ENCODE measurements around the gene HEATR1.

The HEATR1 gene

DNA sequence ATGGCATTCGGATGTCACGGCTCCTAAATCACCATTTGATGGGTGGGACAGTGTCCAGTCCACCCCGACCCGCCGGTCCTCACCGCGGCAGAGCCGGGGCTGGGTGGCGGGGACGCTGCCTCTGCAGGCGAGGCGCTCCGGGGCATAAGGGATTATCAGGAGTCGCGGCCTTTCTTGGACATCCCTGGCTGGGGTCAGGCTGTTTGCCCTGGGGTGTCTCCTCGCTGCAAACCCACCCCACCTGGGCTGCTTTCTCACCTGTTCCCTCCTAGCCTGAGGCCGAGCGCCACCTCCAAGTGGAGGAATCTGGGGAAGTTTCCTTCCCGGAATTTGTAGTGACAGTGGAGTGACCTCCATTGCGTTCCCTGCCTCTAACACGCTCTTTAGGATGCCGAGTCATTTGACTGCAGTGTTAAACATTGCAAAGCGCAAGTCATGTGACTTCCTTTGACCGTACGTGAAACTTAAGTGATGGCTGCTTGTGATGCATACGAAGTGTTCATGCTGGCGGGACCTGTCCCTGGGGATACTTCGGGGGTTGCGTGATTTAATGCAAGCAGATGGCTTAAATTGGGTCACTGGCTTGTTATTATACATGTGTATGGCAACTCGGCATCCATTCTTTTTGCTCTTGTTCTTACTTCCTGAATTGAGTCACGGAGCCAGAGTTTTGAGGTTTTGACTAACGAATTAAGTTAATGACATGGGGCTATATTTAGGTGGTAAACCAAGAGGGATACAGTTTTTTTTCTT lies 80.0 kb downstream of the HEATR1 start:
- Histone ChIP-seq H3K9me3 (ENCODE audit: control insufficient read depth, insufficient read depth, low read length) (no peaks in the 10 kb centered on the region), H3K36me3 (ENCODE audit: control insufficient read depth, low read length) (peaks cover 3% of the 10 kb centered on the region; the same call in 1 of the 2 replicates), H3K4me1 (ENCODE audit: control insufficient read depth, low read length) (peaks cover 12% of the 10 kb centered on the region), H3K27me3 (ENCODE audit: control insufficient read depth, low read length) (peaks cover 37% of the 10 kb centered on the region), H3K4me2 (ENCODE audit: low read length) (peak overlapping the region; percentile 91), H3K79me2 (ENCODE audit: control insufficient read depth, low read length) (no peaks in the 10 kb centered on the region), H3F3A (ENCODE audit: control insufficient read depth, insufficient read depth) (peaks cover 8% of the 10 kb centered on the region), H3K9me2 (replicated peaks; ENCODE audit: control insufficient read depth, low read length) (no peaks in the 10 kb centered on the region), H3K27ac (ENCODE audit: low read depth, low read length) (peak overlapping the region; percentile 52), H3K4me3 (ENCODE audit: low read length) (peak overlapping the region; percentile 94), H4K20me1 (ENCODE audit: control insufficient read depth, insufficient read depth, low read depth, low read length) (no peaks in the 10 kb centered on the region)
- TF ChIP-seq, protein P1, sequence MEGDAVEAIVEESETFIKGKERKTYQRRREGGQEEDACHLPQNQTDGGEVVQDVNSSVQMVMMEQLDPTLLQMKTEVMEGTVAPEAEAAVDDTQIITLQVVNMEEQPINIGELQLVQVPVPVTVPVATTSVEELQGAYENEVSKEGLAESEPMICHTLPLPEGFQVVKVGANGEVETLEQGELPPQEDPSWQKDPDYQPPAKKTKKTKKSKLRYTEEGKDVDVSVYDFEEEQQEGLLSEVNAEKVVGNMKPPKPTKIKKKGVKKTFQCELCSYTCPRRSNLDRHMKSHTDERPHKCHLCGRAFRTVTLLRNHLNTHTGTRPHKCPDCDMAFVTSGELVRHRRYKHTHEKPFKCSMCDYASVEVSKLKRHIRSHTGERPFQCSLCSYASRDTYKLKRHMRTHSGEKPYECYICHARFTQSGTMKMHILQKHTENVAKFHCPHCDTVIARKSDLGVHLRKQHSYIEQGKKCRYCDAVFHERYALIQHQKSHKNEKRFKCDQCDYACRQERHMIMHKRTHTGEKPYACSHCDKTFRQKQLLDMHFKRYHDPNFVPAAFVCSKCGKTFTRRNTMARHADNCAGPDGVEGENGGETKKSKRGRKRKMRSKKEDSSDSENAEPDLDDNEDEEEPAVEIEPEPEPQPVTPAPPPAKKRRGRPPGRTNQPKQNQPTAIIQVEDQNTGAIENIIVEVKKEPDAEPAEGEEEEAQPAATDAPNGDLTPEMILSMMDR (IDR thresholded peaks at IDR 0.05; ENCODE audit: low read depth, low read length, poor library complexity, severe bottlenecking) = no peak
- no peak for TF ChIP-seq EZH2phosphoT487 (IDR thresholded peaks at IDR 0.05; ENCODE audit: borderline replicate concordance, low read length)

DNA sequence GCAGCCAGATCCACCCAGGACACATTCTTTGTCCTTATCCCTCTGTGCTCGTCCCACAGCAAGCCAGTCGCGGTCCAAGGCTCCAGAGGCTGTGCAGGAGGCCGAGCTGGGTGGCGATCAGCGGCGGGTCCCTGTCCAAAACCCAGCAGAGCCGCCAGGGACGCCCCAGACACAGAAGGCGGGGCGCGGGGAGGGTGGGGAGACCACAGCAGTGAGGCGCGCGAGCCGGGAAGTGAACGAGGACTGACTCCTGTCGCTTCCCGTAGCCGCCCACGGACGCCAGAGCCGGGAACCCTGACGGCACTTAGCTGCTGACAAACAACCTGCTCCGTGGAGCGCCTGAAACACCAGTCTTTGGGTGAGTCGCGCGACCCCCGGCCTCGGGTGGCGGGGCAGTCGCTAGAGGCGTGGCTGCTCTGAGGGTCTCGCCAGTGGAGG lies 80.6 kb downstream of the HEATR1 start, which contains the start of gene LGALS8:
Gene LGALS8 (plus strand): TSS at position 279 of the 438 bp plus-strand sequence. CDS start 2,089 bp downstream, outside the sequence.
- Histone ChIP-seq H3K4me1 (ENCODE audit: control insufficient read depth, low read length) (peaks cover 12% of the 10 kb centered on the region), H3K27me3 (ENCODE audit: control insufficient read depth, low read length) (peaks cover 41% of the 10 kb centered on the region), H3K79me2 (ENCODE audit: control insufficient read depth, low read length) (no peaks in the 10 kb centered on the region), H3K9me3 (ENCODE audit: control insufficient read depth, insufficient read depth, low read length) (no peaks in the 10 kb centered on the region), H3K9me2 (replicated peaks; ENCODE audit: control insufficient read depth, low read length) (no peaks in the 10 kb centered on the region), H3F3A (ENCODE audit: control insufficient read depth, insufficient read depth) (peaks cover 8% of the 10 kb centered on the region), H3K36me3 (ENCODE audit: control insufficient read depth, low read length) (peaks cover 3% of the 10 kb centered on the region; the same call in 1 of the 2 replicates), H3K4me3 (ENCODE audit: low read length) (peak within 1 kb of the TSS; percentile 94), H4K20me1 (ENCODE audit: control insufficient read depth, insufficient read depth, low read depth, low read length) (no peaks in the 10 kb centered on the region), H3K4me2 (ENCODE audit: low read length) (peak within 1 kb of the TSS; percentile 91), H3K27ac (ENCODE audit: low read depth, low read length) (peak within 1 kb of the TSS; percentile 52)
- TF ChIP-seq, protein P1 (IDR thresholded peaks at IDR 0.05; ENCODE audit: low read depth, low read length, poor library complexity, severe bottlenecking) = no peak

DNA sequence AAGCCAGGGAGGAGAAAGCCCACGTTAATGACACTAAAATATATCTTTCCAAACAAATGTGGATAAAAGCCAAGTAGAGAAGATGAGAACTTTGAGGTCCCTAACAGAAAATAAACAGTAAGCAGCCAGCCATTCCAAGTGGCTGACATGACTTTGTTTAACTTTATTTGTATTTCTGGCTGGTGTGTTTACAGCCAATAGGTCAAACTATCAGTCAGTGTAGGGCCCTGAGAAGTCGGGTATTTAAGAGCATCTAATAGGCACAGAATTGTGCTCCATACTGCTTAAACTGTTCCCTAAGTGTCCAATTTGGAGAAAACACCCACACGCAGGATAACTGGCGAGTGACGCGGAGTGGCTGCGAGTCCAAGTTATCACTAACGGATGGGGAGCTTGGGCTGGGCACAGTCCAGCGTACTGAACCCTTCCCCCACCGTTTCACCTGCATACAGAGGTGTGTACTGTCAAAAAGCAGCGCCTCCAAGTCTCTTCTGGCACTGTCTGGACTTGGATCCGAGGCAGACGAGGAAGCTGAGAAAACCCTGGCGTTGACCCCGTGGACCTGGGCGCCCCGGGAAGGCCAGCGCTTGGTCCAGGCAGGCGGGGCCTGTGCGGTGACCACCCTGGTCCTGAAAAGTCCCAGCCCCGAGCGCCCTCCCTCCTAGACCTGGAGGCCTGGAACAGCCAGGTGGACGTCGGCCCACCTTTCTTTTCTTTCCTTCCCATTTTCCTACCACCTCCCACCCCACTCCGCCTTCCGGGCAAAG lies 81.2 kb downstream of the HEATR1 start:
- Histone ChIP-seq H3K4me3 (ENCODE audit: low read length) (peak overlapping the region; percentile 94), H4K20me1 (ENCODE audit: control insufficient read depth, insufficient read depth, low read depth, low read length) (no peaks in the 10 kb centered on the region), H3K4me1 (ENCODE audit: control insufficient read depth, low read length) (peaks cover 12% of the 10 kb centered on the region), H3K27me3 (ENCODE audit: control insufficient read depth, low read length) (peaks cover 46% of the 10 kb centered on the region), H3K9me2 (replicated peaks; ENCODE audit: control insufficient read depth, low read length) (no peaks in the 10 kb centered on the region), H3K79me2 (ENCODE audit: control insufficient read depth, low read length) (no peaks in the 10 kb centered on the region), H3K4me2 (ENCODE audit: low read length) (peak overlapping the region; percentile 91), H3F3A (ENCODE audit: control insufficient read depth, insufficient read depth) (peaks cover 8% of the 10 kb centered on the region), H3K36me3 (ENCODE audit: control insufficient read depth, low read length) (peaks cover 3% of the 10 kb centered on the region; the same call in 1 of the 2 replicates), H3K9me3 (ENCODE audit: control insufficient read depth, insufficient read depth, low read length) (no peaks in the 10 kb centered on the region), H3K27ac (ENCODE audit: low read depth, low read length) (no peak overlapping the region)
- TF ChIP-seq, protein P1 (IDR thresholded peaks at IDR 0.05; ENCODE audit: low read depth, low read length, poor library complexity, severe bottlenecking) = no peak
- TF ChIP-seq EZH2phosphoT487 (IDR thresholded peaks at IDR 0.05; ENCODE audit: borderline replicate concordance, low read length) = no peak
